Stimulated activated CD4-positive, alpha-beta T cell treated with anti-CD3 and anti-CD28 coated beads, Interleukin-12 subunit alpha, Interleukin-12 subunit beta, amount 100 ng/mL, for 4 hours (primary cell): ENCODE measurements around the gene ADGRG4.
"Not testable (repeated sequence)": the region's sequence is repeated elsewhere in the genome, so short reads cannot be mapped to it uniquely, and the experiment has no call there.

Experiments
- DNase-seq: peaks from one replicate; pipeline ENCODE4 v3.0.0-alpha.2; 2020

ADGRG4 gene

GRCh38 chrX:136395271-136395670 is 94.5 kb downstream of the ADGRG4 start:
- DNase-seq: no peak

GRCh38 chrX:136397001-136397400 is 96.2 kb downstream of the ADGRG4 start:
- DNase-seq: no peak

- no peak for DNase-seq
Measured at GRCh38 chrX:136405126-136405525, 104.4 kb downstream of the ADGRG4 start.

- no peak for DNase-seq
Measured at GRCh38 chrX:136417806-136418205, 117.0 kb downstream of the ADGRG4 start.

- no peak for DNase-seq
Measured at GRCh38 chrX:136421338-136421737, 120.6 kb downstream of the ADGRG4 start.

- no peak for DNase-seq
Measured at GRCh38 chrX:136423724-136424123, 123.0 kb downstream of the ADGRG4 start.

- no peak for DNase-seq
Measured at GRCh38 chrX:136425996-136426395, 125.2 kb downstream of the ADGRG4 start.

- no peak for DNase-seq
Measured at GRCh38 chrX:136431625-136432024, 130.9 kb downstream of the ADGRG4 start.

GRCh38 chrX:136437774-136438173 is 137.0 kb downstream of the ADGRG4 start:
- DNase-seq: no peak

- no peak for DNase-seq
Measured at GRCh38 chrX:136438192-136438591, 137.4 kb downstream of the ADGRG4 start.

GRCh38 chrX:136445674-136446073 is 144.9 kb downstream of the ADGRG4 start:
- DNase-seq: not testable (repeated sequence)

- DNase-seq: no peak
Measured at GRCh38 chrX:136446208-136446607, 145.4 kb downstream of the ADGRG4 start.

GRCh38 chrX:136447308-136447707 is 146.5 kb downstream of the ADGRG4 start:
- no peak for DNase-seq

- no peak for DNase-seq
Measured at GRCh38 chrX:136447968-136448367, 147.2 kb downstream of the ADGRG4 start.

GRCh38 chrX:136450050-136450830 is 149.5 kb downstream of the ADGRG4 start:
- DNase-seq: no peak

GRCh38 chrX:136452614-136453013 is 151.9 kb downstream of the ADGRG4 start:
- no peak for DNase-seq

- DNase-seq: no peak
Measured at GRCh38 chrX:136453114-136453513, 152.4 kb downstream of the ADGRG4 start.

GRCh38 chrX:136453771-136454170 is 153.0 kb downstream of the ADGRG4 start:
- no peak for DNase-seq

- no peak for DNase-seq
Measured at GRCh38 chrX:136456133-136456532, 155.4 kb downstream of the ADGRG4 start.

GRCh38 chrX:136457303-136457917 is 156.6 kb downstream of the ADGRG4 start:
- DNase-seq: no peak

- DNase-seq: no peak
Measured at GRCh38 chrX:136464589-136464988, 163.8 kb downstream of the ADGRG4 start.
